ENCODE data around the gene BIK.

DNA sequence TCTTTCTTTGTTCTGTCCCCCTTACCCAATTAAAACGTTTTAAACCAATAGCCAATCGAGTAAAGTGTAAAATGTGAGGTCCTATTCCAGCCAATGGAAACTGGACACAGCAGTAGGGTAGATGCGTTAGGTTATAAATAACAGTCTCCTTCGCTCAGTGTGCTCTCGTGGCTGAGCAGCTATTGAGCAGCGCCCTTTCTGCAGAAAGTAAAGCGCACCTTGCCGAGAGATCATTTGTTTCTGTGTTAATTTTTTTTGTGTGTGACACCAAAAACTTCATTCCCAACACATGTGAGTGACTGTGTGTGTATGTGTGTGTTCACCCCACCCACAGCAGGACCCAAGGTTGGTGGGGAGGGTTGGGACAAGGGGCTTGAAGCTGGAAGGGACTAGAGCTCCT lies 14.1 kb upstream of the BIK start:
- TF ChIP-seq, protein P1, sequence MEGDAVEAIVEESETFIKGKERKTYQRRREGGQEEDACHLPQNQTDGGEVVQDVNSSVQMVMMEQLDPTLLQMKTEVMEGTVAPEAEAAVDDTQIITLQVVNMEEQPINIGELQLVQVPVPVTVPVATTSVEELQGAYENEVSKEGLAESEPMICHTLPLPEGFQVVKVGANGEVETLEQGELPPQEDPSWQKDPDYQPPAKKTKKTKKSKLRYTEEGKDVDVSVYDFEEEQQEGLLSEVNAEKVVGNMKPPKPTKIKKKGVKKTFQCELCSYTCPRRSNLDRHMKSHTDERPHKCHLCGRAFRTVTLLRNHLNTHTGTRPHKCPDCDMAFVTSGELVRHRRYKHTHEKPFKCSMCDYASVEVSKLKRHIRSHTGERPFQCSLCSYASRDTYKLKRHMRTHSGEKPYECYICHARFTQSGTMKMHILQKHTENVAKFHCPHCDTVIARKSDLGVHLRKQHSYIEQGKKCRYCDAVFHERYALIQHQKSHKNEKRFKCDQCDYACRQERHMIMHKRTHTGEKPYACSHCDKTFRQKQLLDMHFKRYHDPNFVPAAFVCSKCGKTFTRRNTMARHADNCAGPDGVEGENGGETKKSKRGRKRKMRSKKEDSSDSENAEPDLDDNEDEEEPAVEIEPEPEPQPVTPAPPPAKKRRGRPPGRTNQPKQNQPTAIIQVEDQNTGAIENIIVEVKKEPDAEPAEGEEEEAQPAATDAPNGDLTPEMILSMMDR (IDR thresholded peaks at IDR 0.05): no peak
- TF ChIP-seq POLR2A (IDR thresholded peaks at IDR 0.05): no peak
